Fibroblast of the aortic adventitia (primary cell): ENCODE measurements around the gene POMT2. TPM values are rescaled to one million over a fixed set of nuclear protein-coding genes. Genes with fewer than 3 reads are reported as not detected.

Source experiments
- DNase-seq: peaks from one replicate; pipeline ENCODE4 v3.0.0-alpha.2; 2010; ENCODE audit warnings: low read depth
- H3K4me3 ChIP-seq: 2 replicates; pipeline ENCODE4 v1.5.1; 2011; ENCODE audit warnings: low read depth, mild to moderate bottlenecking, control low read depth, low read length, moderate library complexity
- CTCF ChIP-seq: IDR thresholded peaks from 2 replicates; pipeline ENCODE4 v1.5.1; 2011; ENCODE audit warnings: mild to moderate bottlenecking, low read length, control low read depth, inconsistent platforms; ENCODE audit not compliant: insufficient read depth
- total RNA-seq: library from RNA; depleted of rRNA; stranded (reverse); fragments of >200 nt; gene quantifications from 2 replicates; pipeline ENCODE4 v1.2.3, GENCODE V29; 2012; ENCODE audit warnings: low replicate concordance

Gene POMT2
- total RNA-seq, 1 donor = 15.2 TPM

- no peak for TF ChIP-seq CTCF
Measured at GRCh38 chr14:77278461-77279230, 42.0 kb downstream of the POMT2 start.

GRCh38 chr14:77276959-77277358 is 43.7 kb downstream of the POMT2 start:
- H3K4me3 ChIP-seq = no peak overlapping the region
- no peak for TF ChIP-seq CTCF
- DNase-seq = no peak

More at GRCh38 chr14:77278461-77279230, 42.0 kb downstream of the POMT2 start:
- no peak for DNase-seq
- no peak overlapping the region for H3K4me3 ChIP-seq

- H3K4me3 ChIP-seq = no peak overlapping the region
- TF ChIP-seq CTCF = no peak
- no peak for DNase-seq
Measured at GRCh38 chr14:77276295-77276935, 44.3 kb downstream of the POMT2 start.

GRCh38 chr14:77275601-77276017 is 45.1 kb downstream of the POMT2 start:
- no peak for TF ChIP-seq CTCF
- DNase-seq = no peak
- H3K4me3 ChIP-seq = no peak overlapping the region

- TF ChIP-seq CTCF = no peak
- no peak overlapping the region for H3K4me3 ChIP-seq
- DNase-seq = no peak
Measured at GRCh38 chr14:77275041-77275580, 45.6 kb downstream of the POMT2 start.

GRCh38 chr14:77273796-77274195 is 46.9 kb downstream of the POMT2 start:
- TF ChIP-seq CTCF = no peak
- DNase-seq = no peak

More at GRCh38 chr14:77273796-77274195, 46.9 kb downstream of the POMT2 start:
- H3K4me3 ChIP-seq = no peak overlapping the region
